H9 (cell line): ENCODE data around the gene NRG2. TPM values are rescaled to one million over a fixed set of nuclear protein-coding genes. Genes with fewer than 3 reads are reported as not detected.

Experiments used
- DNase-seq: peaks from one replicate; pipeline ENCODE4 v3.0.0-alpha.2; 2017
- H2AFZ ChIP-seq: one replicate; pipeline ENCODE4 v1.6.1; 2013; ENCODE audit warnings: mild to moderate bottlenecking, low read length, control low read depth, moderate library complexity
- H2AK5ac ChIP-seq: 2 replicates; pipeline ENCODE4 v1.6.1; 2013; ENCODE audit warnings: low read length, control low read depth, mixed read lengths; ENCODE audit not compliant: insufficient read length
- H2BK120ac ChIP-seq: one replicate; pipeline ENCODE4 v1.6.1; 2013; ENCODE audit warnings: low read depth, mild to moderate bottlenecking, low read length, control low read depth, inconsistent platforms; ENCODE audit not compliant: poor library complexity, severe bottlenecking
- H2BK12ac ChIP-seq: 2 replicates; pipeline ENCODE4 v1.6.1; 2013; ENCODE audit warnings: low read length, control low read depth, mixed read lengths, low read depth; ENCODE audit not compliant: insufficient read length
- H2BK15ac ChIP-seq: 2 replicates; pipeline ENCODE4 v1.6.1; 2013; ENCODE audit warnings: low read depth, low read length, control low read depth
- H2BK20ac ChIP-seq: one replicate; pipeline ENCODE4 v1.6.1; 2013; ENCODE audit warnings: low read depth, mild to moderate bottlenecking, low read length, control low read depth, inconsistent platforms; ENCODE audit not compliant: poor library complexity, severe bottlenecking
- H2BK5ac ChIP-seq: 2 replicates; pipeline ENCODE4 v1.6.1; 2013; ENCODE audit warnings: low read length, control low read depth, mixed read lengths; ENCODE audit not compliant: insufficient read length
- H3K14ac ChIP-seq: 2 replicates; pipeline ENCODE4 v1.6.1; 2013; ENCODE audit warnings: low read length, control low read depth; ENCODE audit not compliant: insufficient read depth
- H3K18ac ChIP-seq: 2 replicates; pipeline ENCODE4 v1.6.1; 2013; ENCODE audit warnings: low read depth, mild to moderate bottlenecking, mixed read lengths, low read length, control low read depth; ENCODE audit not compliant: insufficient read length
- H3K23ac ChIP-seq: 2 replicates; pipeline ENCODE4 v1.6.1; 2013; ENCODE audit warnings: low read length, control low read depth, mixed read lengths, low read depth; ENCODE audit not compliant: insufficient read length
- H3K23me2 ChIP-seq: 2 replicates; pipeline ENCODE4 v1.6.1; 2013; ENCODE audit warnings: low read depth, mild to moderate bottlenecking, mixed read lengths, low read length, control low read depth; ENCODE audit not compliant: insufficient read length, poor library complexity, severe bottlenecking
- H3K27ac ChIP-seq: 2 replicates; pipeline ENCODE4 v1.5.1; 2013; ENCODE audit warnings: low read length, control low read depth, mixed read lengths, low read depth; ENCODE audit not compliant: insufficient read length
- H3K27me3 ChIP-seq: 2 replicates; pipeline ENCODE4 v1.6.1; 2013; ENCODE audit warnings: low read length, control low read depth, inconsistent platforms; ENCODE audit not compliant: insufficient read depth
- H3K4ac ChIP-seq: 2 replicates; pipeline ENCODE4 v1.6.1; 2013; ENCODE audit warnings: low read depth, mild to moderate bottlenecking, control low read depth, inconsistent platforms, low read length, moderate library complexity
- H3K4me1 ChIP-seq: 2 replicates; pipeline ENCODE4 v1.6.1; 2013; ENCODE audit warnings: low read length, control low read depth, inconsistent platforms; ENCODE audit not compliant: insufficient read depth
- H3K4me2 ChIP-seq: 2 replicates; pipeline ENCODE4 v1.6.1; 2013; ENCODE audit warnings: low read length, control low read depth, mixed read lengths; ENCODE audit not compliant: insufficient read length, insufficient read depth
- H3K56ac ChIP-seq: 2 replicates; pipeline ENCODE4 v1.6.1; 2013; ENCODE audit warnings: low read depth, mild to moderate bottlenecking, mixed read lengths, low read length, control low read depth; ENCODE audit not compliant: insufficient read length
- H3K79me1 ChIP-seq: 2 replicates; pipeline ENCODE4 v1.6.1; 2013; ENCODE audit warnings: low read depth, mild to moderate bottlenecking, moderate library complexity, low read length, control low read depth, inconsistent platforms; ENCODE audit not compliant: insufficient read depth, poor library complexity, severe bottlenecking
- H3K79me2 ChIP-seq: 2 replicates; pipeline ENCODE4 v1.6.1; 2013; ENCODE audit warnings: low read length, control low read depth, inconsistent platforms; ENCODE audit not compliant: insufficient read depth
- H3K9ac ChIP-seq: 2 replicates; pipeline ENCODE4 v1.6.1; 2013; ENCODE audit warnings: low read length, control low read depth, mixed read lengths; ENCODE audit not compliant: insufficient read length; ENCODE audit errors: extremely low read depth
- H3K9me3 ChIP-seq: one replicate; pipeline ENCODE4 v1.6.1; 2013; ENCODE audit warnings: low read depth, low read length, inconsistent platforms; ENCODE audit not compliant: control insufficient read depth
- H3T11ph ChIP-seq: one replicate; pipeline ENCODE4 v1.6.1; 2013; ENCODE audit warnings: mild to moderate bottlenecking, low read length, control low read depth, inconsistent platforms
- H4K20me1 ChIP-seq: one replicate; pipeline ENCODE4 v1.6.1; 2013; ENCODE audit not compliant: control insufficient read depth, insufficient read length, insufficient read depth
- H4K5ac ChIP-seq: 2 replicates; pipeline ENCODE4 v1.6.1; 2013; ENCODE audit warnings: low read depth, mild to moderate bottlenecking, mixed read lengths, low read length, control low read depth; ENCODE audit not compliant: insufficient read length
- H4K8ac ChIP-seq: replicated peaks from 2 replicates; pipeline ENCODE4 v1.6.1; 2013; ENCODE audit warnings: low read length, control low read depth, mixed read lengths, low read depth; ENCODE audit not compliant: insufficient read length
- H4K91ac ChIP-seq: 2 replicates; pipeline ENCODE4 v1.6.1; 2013; ENCODE audit warnings: low read depth, mild to moderate bottlenecking, moderate library complexity, mixed read lengths, low read length, control low read depth; ENCODE audit not compliant: insufficient read length
- H3K27ac Mint-ChIP-seq, 3 experiments: 2 replicates in 2 of 3; 3 replicates in 1 of 3; pipeline ENCODE4 v1.8.0; 2020 to 2021; ENCODE audit warnings: mixed read lengths in 3 of 3, mild to moderate bottlenecking in 1 of 3, moderate library complexity in 1 of 3
- H3K27me3 Mint-ChIP-seq: 2 replicates; pipeline ENCODE4 v1.8.0; 2021; ENCODE audit warnings: low read depth, mild to moderate bottlenecking, moderate library complexity, mixed read lengths
- H3K36me3 Mint-ChIP-seq, 3 experiments: 2 replicates in 2 of 3; 3 replicates in 1 of 3; pipeline ENCODE4 v1.8.0; 2020 to 2021; ENCODE audit warnings: low read depth in 3 of 3, mixed read lengths in 3 of 3; ENCODE audit not compliant: insufficient read depth in 1 of 3
- H3K4me1 Mint-ChIP-seq, 2 experiments: 2 replicates each; pipeline ENCODE4 v1.8.0; 2020; ENCODE audit warnings: mixed read lengths in 2 of 2
- H3K4me3 Mint-ChIP-seq, 2 experiments: 2 replicates in 1 of 2; 3 replicates in 1 of 2; pipeline ENCODE4 v1.8.0; 2020 to 2021; ENCODE audit warnings: mild to moderate bottlenecking in 2 of 2, mixed read lengths in 2 of 2, moderate library complexity in 1 of 2
- H3K9me3 Mint-ChIP-seq, 2 experiments: 2 replicates in 1 of 2; 3 replicates in 1 of 2; pipeline ENCODE4 v1.8.0; 2020; ENCODE audit warnings: mild to moderate bottlenecking in 2 of 2, mixed read lengths in 2 of 2, moderate library complexity in 1 of 2
- CTCF ChIP-seq: fragments of 200-600 bp; sonication (generic); conservative IDR thresholded peaks from 3 replicates; pipeline ENCODE4 v1.8.0; 2021; ENCODE audit warnings: antibody characterized with exemption, mild to moderate bottlenecking
- WGBS: extraction: QIAGEN DNeasy Blood & Tissue Kit; methylation state at CpG from one replicate; pipeline ENCODE4 v1.1.7; 2013; ENCODE audit warnings: missing lambda C conversion rate, low lambda C conversion rate, mixed read lengths; ENCODE audit not compliant: insufficient read length; ENCODE audit errors: extremely low coverage; 5-methylcytosine and 5-hydroxymethylcytosine counted together
- total RNA-seq: library from RNA; stranded (reverse); gene quantifications from 2 replicates; pipeline ENCODE4 v1.2.1, GENCODE V29; 2021

NRG2 gene
- total RNA-seq, 1 experiment from 2014 or later: not detected

GRCh38 chr5:139862313-139862712, 180.8 kb downstream of the NRG2 start:
- Histone ChIP-seq H3K14ac (no peak overlapping the region), H3K23me2 (no peaks in the 10 kb centered on the region), H3K79me2 (no peaks in the 10 kb centered on the region), H4K5ac (no peak overlapping the region), H3K9ac (no peak overlapping the region), H3K27me3 (no peaks in the 10 kb centered on the region), H4K20me1 (no peaks in the 10 kb centered on the region), H3K56ac (no peak overlapping the region), H3K4me1 (no peaks in the 10 kb centered on the region), H2BK20ac (no peak overlapping the region), H4K91ac (no peak overlapping the region), H2BK12ac (no peak overlapping the region), H3K27ac (no peak overlapping the region), H2BK15ac (no peak overlapping the region), H3K4me2 (no peak overlapping the region), H3K79me1 (no peaks in the 10 kb centered on the region), H3T11ph (no peak overlapping the region), H3K9me3 (no peaks in the 10 kb centered on the region), H3K23ac (no peak overlapping the region), H4K8ac (no peak overlapping the region), H2AFZ (no peak overlapping the region), H2BK120ac (no peak overlapping the region), H3K4ac (no peak overlapping the region), H2AK5ac (no peak overlapping the region), H2BK5ac (no peak overlapping the region), H3K18ac (no peak overlapping the region)
- no CpG with 5 or more reads among the region's 2 CpGs for WGBS
- H3K27ac Mint-ChIP-seq: no peak overlapping the region
- no peak for DNase-seq
- no peak for TF ChIP-seq CTCF
- no peak overlapping the region for H3K4me3 Mint-ChIP-seq
- no peaks in the 10 kb centered on the region for H3K9me3 Mint-ChIP-seq
- H3K4me1 Mint-ChIP-seq: peaks cover 5 to 15% of the 10 kb centered on the region in 2 experiments
- H3K27me3 Mint-ChIP-seq: peaks cover 40% of the 10 kb centered on the region
- H3K36me3 Mint-ChIP-seq: no peaks in the 10 kb centered on the region
